ENCODE results near the gene TPTE2. TPM values are rescaled to one million over a fixed set of nuclear protein-coding genes. Genes with fewer than 3 reads are reported as not detected.

TPTE2 gene
- total RNA-seq, 1 experiment from 2014 or later = not detected

GRCh38 chr13:19597523-19597922 is 36.2 kb upstream of the TPTE2 start:
- intact Hi-C loops (cut with micrococcal nuclease; ENCODE audit: unreplicated experiment) = no loop called here
- Histone ChIP-seq H3K36me3 (ENCODE audit: control insufficient read depth, insufficient read depth, low read length) (no peaks in the 10 kb centered on the region), H3K9me3 (ENCODE audit: control insufficient read depth, insufficient read depth, low read depth, low read length) (no peaks in the 10 kb centered on the region), H3K27me3 (ENCODE audit: control insufficient read depth, insufficient read depth, low read length) (no peaks in the 10 kb centered on the region), H3K27ac (ENCODE audit: low read length) (peak overlapping the region; percentile 54; the same call in 1 of the 2 replicates), H3K4me1 (ENCODE audit: control insufficient read depth, insufficient read depth, low read length) (peaks cover 17% of the 10 kb centered on the region), H3K4me3 (ENCODE audit: low read depth in 2 of 2, low read length in 2 of 2) (no peak overlapping the region)
- TF ChIP-seq TCF7L2 (IDR thresholded peaks at IDR 0.05; ENCODE audit: low read depth, low read length) (no peak), SIN3A (IDR thresholded peaks at IDR 0.05; ENCODE audit: borderline replicate concordance, insufficient read depth, low read depth, low read length) (no peak), POLR2AphosphoS5 (IDR thresholded peaks at IDR 0.05; ENCODE audit: low read depth, low read length) (no peak)
- TF ChIP-seq, protein P1, sequence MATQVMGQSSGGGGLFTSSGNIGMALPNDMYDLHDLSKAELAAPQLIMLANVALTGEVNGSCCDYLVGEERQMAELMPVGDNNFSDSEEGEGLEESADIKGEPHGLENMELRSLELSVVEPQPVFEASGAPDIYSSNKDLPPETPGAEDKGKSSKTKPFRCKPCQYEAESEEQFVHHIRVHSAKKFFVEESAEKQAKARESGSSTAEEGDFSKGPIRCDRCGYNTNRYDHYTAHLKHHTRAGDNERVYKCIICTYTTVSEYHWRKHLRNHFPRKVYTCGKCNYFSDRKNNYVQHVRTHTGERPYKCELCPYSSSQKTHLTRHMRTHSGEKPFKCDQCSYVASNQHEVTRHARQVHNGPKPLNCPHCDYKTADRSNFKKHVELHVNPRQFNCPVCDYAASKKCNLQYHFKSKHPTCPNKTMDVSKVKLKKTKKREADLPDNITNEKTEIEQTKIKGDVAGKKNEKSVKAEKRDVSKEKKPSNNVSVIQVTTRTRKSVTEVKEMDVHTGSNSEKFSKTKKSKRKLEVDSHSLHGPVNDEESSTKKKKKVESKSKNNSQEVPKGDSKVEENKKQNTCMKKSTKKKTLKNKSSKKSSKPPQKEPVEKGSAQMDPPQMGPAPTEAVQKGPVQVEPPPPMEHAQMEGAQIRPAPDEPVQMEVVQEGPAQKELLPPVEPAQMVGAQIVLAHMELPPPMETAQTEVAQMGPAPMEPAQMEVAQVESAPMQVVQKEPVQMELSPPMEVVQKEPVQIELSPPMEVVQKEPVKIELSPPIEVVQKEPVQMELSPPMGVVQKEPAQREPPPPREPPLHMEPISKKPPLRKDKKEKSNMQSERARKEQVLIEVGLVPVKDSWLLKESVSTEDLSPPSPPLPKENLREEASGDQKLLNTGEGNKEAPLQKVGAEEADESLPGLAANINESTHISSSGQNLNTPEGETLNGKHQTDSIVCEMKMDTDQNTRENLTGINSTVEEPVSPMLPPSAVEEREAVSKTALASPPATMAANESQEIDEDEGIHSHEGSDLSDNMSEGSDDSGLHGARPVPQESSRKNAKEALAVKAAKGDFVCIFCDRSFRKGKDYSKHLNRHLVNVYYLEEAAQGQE (IDR thresholded peaks at IDR 0.05; ENCODE audit: insufficient read depth in 1 of 2, low read depth in 2 of 2, low read length in 1 of 2) = no peak
- TF ChIP-seq, protein P2, sequence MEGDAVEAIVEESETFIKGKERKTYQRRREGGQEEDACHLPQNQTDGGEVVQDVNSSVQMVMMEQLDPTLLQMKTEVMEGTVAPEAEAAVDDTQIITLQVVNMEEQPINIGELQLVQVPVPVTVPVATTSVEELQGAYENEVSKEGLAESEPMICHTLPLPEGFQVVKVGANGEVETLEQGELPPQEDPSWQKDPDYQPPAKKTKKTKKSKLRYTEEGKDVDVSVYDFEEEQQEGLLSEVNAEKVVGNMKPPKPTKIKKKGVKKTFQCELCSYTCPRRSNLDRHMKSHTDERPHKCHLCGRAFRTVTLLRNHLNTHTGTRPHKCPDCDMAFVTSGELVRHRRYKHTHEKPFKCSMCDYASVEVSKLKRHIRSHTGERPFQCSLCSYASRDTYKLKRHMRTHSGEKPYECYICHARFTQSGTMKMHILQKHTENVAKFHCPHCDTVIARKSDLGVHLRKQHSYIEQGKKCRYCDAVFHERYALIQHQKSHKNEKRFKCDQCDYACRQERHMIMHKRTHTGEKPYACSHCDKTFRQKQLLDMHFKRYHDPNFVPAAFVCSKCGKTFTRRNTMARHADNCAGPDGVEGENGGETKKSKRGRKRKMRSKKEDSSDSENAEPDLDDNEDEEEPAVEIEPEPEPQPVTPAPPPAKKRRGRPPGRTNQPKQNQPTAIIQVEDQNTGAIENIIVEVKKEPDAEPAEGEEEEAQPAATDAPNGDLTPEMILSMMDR (IDR thresholded peaks at IDR 0.05) = no peak
- peak; percentile 25 for DNase-seq (ENCODE audit: low read depth, low spot score)
- POLR2A ChIA-PET = interaction anchor here (0.7 kb wide), 1 partner anchor 48 kb away, joined by 3 read pairs; no protein-coding TSS in a partner anchor
- in situ Hi-C loops (cut with HindIII; ENCODE audit: low pct_unique_long_range_greater_than_20kb, low sequenced_read_pairs) = no loop called here
- CTCF ChIA-PET = no interaction called here
- no TSS peak for BruUV-seq (replicated peaks)
- peak; percentile 50 for ATAC-seq

DNA sequence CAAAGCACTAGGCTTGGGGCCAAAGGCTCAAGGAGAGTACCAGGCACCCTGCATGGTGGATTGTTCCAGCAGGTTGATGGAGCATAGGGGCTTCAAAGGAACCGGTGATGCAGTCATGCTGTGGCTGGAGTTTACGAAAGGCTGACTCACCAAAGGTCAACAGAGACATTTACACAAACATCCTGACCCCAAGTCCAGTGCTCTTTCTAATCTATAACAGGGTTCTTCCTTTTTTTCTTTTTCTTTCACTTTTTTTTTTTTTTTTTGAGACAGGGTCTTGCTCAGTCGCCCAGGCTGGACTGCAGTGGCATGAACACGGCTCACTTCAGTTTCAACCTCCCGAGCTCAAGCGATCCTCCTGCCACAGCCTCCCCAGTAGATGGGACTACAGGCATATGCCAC is 35.6 kb upstream of the TPTE2 start:
- no peaks in the 10 kb centered on the region for H3K36me3 ChIP-seq (ENCODE audit: control insufficient read depth, insufficient read depth, low read length)
- no peaks in the 10 kb centered on the region for H3K9me3 ChIP-seq (ENCODE audit: control insufficient read depth, insufficient read depth, low read depth, low read length)
- peak overlapping the region; percentile 54; the same call in 1 of the 2 replicates for H3K27ac ChIP-seq (ENCODE audit: low read length)
- no peak overlapping the region for H3K4me3 ChIP-seq (ENCODE audit: low read depth in 2 of 2, low read length in 2 of 2)
- in situ Hi-C loops (cut with HindIII; ENCODE audit: low pct_unique_long_range_greater_than_20kb, low sequenced_read_pairs) = no loop called here
- intact Hi-C loops (cut with micrococcal nuclease; ENCODE audit: unreplicated experiment) = no loop called here
- CTCF ChIA-PET = no interaction called here
- peak; percentile 79 for ATAC-seq
- H3K27me3 ChIP-seq (ENCODE audit: control insufficient read depth, insufficient read depth, low read length) = no peaks in the 10 kb centered on the region
- BruUV-seq (replicated peaks) = no TSS peak
- POLR2A ChIA-PET = no interaction called here
- TF ChIP-seq, protein P2 (IDR thresholded peaks at IDR 0.05) = no peak
- TF ChIP-seq SIN3A (IDR thresholded peaks at IDR 0.05; ENCODE audit: borderline replicate concordance, insufficient read depth, low read depth, low read length) (no peak), POLR2AphosphoS5 (IDR thresholded peaks at IDR 0.05; ENCODE audit: low read depth, low read length) (peak; percentile 42; the same call in 1 of the 2 replicates), TCF7L2 (IDR thresholded peaks at IDR 0.05; ENCODE audit: low read depth, low read length) (peak; percentile 99)
- TF ChIP-seq, protein P1 (IDR thresholded peaks at IDR 0.05; ENCODE audit: insufficient read depth in 1 of 2, low read depth in 2 of 2, low read length in 1 of 2) = no peak
- peak; percentile 47 for DNase-seq (ENCODE audit: low read depth, low spot score)
- peaks cover 17% of the 10 kb centered on the region for H3K4me1 ChIP-seq (ENCODE audit: control insufficient read depth, insufficient read depth, low read length)
